Right forelimb (tissue), 1 donor: ENCODE results near the gene CNDP1.
"Not testable (repeated sequence)": the region's sequence is repeated elsewhere in the genome, so short reads cannot be mapped to it uniquely, and the experiment has no call there.

Experiments used
- DNase-seq: peaks from one replicate; pipeline ENCODE4 v3.0.0-alpha.2; 2018

CNDP1 gene

GRCh38 chr18:74521068-74521725, 13.1 kb upstream of the CNDP1 start:
- no peak for DNase-seq

GRCh38 chr18:74522635-74523548, 11.4 kb upstream of the CNDP1 start:
- DNase-seq: no peak

GRCh38 chr18:74524097-74524496, 10.2 kb upstream of the CNDP1 start:
- no peak for DNase-seq

GRCh38 chr18:74524915-74525314, 9.4 kb upstream of the CNDP1 start:
- DNase-seq: not testable (repeated sequence)

GRCh38 chr18:74525741-74526140, 8.6 kb upstream of the CNDP1 start:
- no peak for DNase-seq

GRCh38 chr18:74526488-74526887, 7.8 kb upstream of the CNDP1 start:
- DNase-seq: no peak

GRCh38 chr18:74528478-74528877, 5.8 kb upstream of the CNDP1 start:
- DNase-seq: no peak

GRCh38 chr18:74528913-74529312, 5.4 kb upstream of the CNDP1 start:
- DNase-seq: no peak

GRCh38 chr18:74529378-74529777, 4.9 kb upstream of the CNDP1 start:
- DNase-seq: no peak

- no peak for DNase-seq
Measured at GRCh38 chr18:74529811-74530583, 4.3 kb upstream of the CNDP1 start.

- DNase-seq: no peak
Measured at GRCh38 chr18:74530584-74530862, 3.8 kb upstream of the CNDP1 start.

GRCh38 chr18:74531043-74531442, 3.3 kb upstream of the CNDP1 start:
- DNase-seq: no peak

GRCh38 chr18:74532511-74533025, 1.7 kb upstream of the CNDP1 start:
- DNase-seq: no peak

GRCh38 chr18:74533666-74534065, 634 bp upstream of the CNDP1 start:
- no peak for DNase-seq

GRCh38 chr18:74534981-74535649, 815 bp downstream of the CNDP1 start:
- no peak for DNase-seq

- no peak for DNase-seq
Measured at GRCh38 chr18:74539289-74539688, 5.0 kb downstream of the CNDP1 start.

- DNase-seq: no peak
Measured at GRCh38 chr18:74540652-74541421, 6.5 kb downstream of the CNDP1 start.

- DNase-seq: no peak
Measured at GRCh38 chr18:74541703-74542555, 7.6 kb downstream of the CNDP1 start.

GRCh38 chr18:74544898-74545297, 10.6 kb downstream of the CNDP1 start:
- no peak for DNase-seq

GRCh38 chr18:74546007-74546406, 11.7 kb downstream of the CNDP1 start:
- no peak for DNase-seq
